ENCODE measurements around the gene GMPR2. TPM values are rescaled to one million over a fixed set of nuclear protein-coding genes. Genes with fewer than 3 reads are reported as not detected.

The GMPR2 gene
- 58.0 and 71.9 TPM in 2 replicates for total RNA-seq

DNA sequence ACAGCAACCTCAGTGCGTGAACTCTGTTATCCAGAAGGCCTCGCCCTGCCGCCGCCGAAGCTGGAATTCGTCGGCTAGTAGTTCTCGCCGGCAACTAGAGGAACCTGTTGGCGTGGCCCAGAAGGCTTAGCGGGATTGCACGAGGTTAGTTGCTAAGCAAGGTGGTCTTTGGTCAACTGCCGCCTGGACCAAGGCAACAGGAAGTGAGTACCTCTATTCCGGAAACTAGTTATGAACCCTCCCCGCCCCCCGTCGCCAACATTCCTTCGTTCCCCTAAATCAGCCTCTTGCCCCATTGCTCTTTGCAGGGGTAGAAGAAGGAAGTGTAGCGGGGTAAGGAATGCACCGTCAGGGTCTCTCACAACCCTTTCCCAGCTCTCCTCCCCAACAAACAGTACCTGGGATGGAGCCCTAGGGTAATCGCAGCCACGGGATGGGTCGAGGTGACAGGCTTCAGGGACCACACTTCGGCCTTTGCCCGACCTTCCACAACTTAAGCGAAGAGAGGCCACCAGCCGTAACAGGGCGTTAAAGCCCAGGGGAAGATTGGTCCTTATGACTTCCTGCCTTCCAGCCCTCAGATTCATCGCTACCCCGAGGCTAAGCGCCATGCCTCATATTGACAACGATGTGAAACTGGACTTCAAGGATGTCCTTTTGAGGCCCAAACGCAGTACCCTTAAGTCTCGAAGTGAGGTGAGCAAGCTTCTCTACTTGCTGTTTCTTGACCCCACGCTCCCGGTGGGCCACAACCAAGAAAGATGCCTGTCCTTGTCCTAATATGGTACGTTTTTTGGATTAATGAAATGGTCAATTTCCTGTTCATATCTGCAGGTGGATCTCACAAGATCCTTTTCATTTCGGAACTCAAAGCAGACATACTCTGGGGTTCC is at the start of gene GMPR2:
Gene GMPR2, plus strand, starts transcription at position 285 of the 893 bp plus-strand sequence. Its CDS starts 325 bp downstream, at position 610.
- intact Hi-C loops (cut with micrococcal nuclease): loop anchor here (1.0 kb wide), 12 partner anchors 9 to 209 kb away; partner anchors contain the start of genes DCAF11, DHRS1, EMC9 and IPO4

DNA sequence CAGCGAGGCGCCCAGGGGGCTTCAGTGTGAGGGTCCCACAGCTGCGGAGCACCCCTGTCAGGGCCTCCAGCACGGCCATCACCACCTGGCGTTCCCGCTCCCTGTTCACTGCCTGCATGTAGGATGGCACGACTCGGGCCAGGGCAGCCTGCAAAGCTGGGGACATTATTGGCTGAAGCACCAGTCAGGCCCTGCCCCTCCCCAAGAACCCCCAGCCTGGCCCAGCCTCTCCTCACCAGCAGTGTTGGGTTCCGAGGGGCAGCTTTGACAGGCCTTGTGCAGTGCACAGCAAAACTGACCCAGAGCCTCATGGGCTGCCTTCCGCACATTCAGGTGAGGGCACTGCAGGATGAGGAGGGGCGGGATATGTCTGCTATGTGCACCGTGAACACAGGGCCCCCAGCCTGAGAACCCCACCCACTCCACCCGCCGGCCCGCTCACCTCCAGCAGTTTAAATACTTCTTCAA is 49.7 kb upstream of the GMPR2 start:
- intact Hi-C loops (cut with micrococcal nuclease): no loop called here

DNA sequence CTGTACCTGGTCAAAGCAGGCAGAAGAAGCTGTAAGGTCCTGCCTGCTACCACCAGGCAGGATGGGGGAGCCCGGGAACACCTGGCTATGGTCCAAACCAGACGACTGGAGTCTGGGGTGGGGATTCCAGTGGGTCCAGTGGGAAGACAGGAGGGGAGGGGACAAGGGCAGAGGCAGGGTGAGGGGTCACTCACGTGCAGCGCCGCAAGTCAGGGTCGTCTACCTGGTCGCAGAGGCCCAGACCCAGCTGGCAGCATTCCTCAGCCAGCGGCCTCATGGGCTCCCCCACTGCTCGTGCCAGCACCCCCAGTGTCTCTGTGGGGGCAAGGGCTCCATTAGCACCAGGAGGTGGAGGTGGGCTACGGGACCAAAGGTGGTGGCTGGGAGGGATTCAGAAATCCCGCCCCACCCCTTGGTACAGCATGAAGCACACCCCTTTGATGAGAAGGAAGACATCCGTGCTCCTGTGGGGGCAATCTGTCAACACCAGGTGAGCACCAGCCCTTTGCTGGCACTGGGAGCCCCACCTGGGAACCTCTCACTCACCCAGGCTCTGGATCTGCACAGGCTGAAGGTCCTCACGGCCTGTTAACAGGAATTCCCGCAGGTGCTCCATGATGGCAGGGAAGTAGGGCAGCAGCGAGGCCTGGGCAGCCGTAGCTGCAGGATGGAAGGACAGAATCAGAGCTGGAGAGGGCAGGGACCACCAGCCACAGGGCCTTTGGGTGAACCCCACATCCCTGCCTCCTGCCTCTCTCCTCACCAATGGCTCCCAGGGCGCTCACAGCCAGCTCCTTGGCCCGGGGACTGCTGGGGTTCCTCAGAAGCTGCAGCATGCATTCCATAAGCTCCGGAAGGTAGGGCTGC is 48.4 kb upstream of the GMPR2 start:
- intact Hi-C loops (cut with micrococcal nuclease): no loop called here

DNA sequence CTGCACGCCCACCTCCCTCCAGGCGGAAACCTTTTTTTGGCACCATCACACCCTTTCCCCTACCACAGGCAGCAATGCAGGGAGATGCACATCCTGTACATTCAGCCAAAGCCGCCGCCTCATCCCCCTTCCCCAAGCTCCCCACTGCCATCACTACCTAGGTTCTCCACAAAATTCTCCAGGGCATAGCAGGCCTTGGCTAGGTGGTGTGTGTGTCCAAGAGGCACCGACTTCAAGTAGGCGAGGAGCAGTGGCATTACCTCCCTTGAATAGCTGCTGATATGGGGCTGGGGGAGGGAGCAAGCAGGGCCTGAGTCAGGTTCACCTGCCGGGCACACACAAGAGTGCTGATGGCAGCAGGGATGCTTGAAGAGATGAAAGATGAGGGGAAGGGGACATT is 47.7 kb upstream of the GMPR2 start:
- intact Hi-C loops (cut with micrococcal nuclease): no loop called here

DNA sequence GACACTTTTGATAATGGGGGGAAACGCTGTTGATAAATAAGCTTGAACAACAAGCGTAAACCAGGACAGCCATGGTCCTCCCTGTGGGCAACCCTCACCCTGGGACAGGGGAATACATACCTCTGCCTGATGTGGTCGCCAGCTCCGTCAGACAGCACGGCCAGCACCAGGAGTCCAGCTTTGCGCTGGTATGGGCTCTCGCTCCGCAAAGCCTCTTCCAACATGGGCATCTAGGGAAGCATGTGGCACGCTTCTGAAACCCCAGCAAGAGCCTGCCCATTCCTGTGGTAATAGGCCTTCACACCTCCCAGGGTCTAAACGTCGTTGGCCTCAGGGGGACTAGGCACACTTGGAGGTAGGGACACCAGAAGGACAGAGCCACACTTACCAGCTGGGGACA is 47.0 kb upstream of the GMPR2 start:
- intact Hi-C loops (cut with micrococcal nuclease): no loop called here

DNA sequence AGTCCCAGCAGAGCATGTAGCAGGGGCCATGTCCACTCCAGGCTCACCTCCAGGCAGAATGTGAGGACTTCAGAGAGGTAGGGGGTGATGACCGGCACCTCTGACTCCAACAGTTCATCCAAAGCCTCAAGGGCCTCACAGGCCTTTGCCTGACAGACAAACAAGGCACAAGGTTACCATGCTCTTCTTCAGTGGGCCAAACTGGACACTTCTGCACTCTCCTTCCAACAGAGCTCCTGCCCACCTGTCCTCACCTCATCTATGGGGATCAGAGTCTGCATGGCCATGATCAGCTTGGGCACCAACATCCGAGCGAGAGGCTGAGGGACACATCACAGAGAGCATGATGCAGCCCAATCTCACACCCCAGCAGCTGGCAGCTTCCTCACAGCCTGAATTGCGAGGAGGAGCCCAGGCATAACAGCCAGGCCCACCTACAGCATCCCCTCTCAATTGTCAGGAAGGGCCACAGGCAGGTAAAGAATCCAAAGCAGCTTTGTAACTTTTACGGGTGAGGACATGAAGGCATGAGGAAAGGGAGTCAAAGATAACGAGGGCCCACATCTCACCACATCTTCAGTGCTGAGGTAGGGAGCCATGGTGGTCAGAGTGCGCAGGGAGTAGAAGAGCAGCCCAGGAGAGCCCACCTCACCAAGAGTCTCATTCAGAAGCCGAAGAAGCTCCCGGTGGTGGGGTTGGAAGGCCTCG is 45.7 kb upstream of the GMPR2 start:
- intact Hi-C loops (cut with micrococcal nuclease): no loop called here

DNA sequence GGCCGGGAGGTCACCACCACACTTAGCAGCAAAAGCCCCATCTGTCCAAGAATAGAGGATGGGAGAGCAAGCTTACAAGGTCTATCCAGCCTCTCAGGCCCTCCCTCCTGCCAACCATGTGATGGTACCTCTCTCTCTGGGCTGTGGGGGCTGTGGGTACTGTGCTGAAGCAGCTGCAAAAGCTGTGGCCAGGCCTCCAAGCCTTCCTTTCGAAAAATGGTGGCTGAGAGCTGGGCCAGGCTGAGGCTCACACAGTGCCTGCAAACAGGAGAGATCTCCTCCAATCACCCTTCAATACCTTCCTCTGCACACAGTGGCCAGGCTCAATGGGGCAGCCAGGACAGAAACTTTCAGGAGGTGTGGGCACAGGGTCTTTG is 45.2 kb upstream of the GMPR2 start:
- intact Hi-C loops (cut with micrococcal nuclease): no loop called here

DNA sequence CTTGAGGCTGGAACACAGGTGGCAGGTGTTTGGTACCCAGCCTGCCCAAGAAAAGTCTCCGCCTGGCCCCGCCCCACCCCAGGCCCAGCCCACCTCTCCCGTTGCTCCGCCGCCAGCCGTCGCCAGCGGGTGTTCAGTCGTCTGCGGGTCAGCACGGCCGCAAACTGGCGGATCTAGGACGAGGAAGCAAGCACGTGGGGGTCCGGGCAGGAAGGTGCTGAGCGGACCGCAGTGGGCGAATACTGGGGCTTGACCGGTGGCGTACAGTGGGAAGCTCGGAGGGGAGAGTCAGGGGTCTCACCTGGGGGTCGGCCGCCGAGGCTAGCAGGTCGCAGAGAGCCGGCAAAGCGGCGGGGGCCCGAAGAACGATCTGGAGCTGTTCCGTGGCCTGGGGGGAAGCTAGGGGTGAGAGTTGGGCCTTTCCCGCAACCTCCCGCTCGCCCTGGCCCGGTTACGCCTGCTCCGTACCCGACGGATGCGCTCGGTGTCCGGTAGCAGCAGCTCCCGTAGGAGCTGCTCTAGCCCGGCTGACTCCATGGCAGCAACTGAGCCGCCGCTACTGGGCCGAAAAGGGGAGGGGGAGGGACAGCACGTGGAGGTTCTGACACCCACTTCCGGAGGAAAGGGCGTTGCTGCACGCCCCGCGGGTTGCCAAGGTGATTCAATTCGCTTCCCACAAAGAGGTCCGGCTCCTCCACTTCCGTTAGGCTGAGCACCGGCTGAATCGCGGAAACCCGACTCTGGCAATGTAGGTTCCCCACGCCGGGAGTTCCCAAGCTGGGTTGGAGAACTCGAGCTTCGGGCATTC is 44.3 kb upstream of the GMPR2 start, which contains the start of gene IPO4:
Gene IPO4, minus strand, starts transcription at position 566 of the 808 bp plus-strand sequence. Its CDS starts 29 bp downstream, at position 537.
- intact Hi-C loops (cut with micrococcal nuclease): loop anchor here (1.0 kb wide), 10 partner anchors 25 to 254 kb away; partner anchors contain the start of genes CHMP4A, DCAF11, DHRS1 and GMPR2

DNA sequence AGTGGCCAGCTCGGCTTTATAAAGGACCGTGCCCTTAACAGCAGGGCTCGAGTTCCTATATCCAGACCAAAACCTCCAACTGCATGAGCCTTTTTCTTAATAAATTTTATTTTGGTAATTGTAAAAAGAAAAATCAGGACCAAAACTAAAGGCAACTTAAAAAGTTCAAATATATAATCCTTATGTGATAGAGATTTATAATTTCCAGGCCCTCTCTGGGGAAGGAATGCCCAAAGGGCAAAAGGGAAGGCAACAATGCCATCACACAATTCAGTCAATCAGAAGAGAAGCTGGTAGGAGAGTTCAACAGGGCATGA is 43.7 kb upstream of the GMPR2 start:
- intact Hi-C loops (cut with micrococcal nuclease): no loop called here

DNA sequence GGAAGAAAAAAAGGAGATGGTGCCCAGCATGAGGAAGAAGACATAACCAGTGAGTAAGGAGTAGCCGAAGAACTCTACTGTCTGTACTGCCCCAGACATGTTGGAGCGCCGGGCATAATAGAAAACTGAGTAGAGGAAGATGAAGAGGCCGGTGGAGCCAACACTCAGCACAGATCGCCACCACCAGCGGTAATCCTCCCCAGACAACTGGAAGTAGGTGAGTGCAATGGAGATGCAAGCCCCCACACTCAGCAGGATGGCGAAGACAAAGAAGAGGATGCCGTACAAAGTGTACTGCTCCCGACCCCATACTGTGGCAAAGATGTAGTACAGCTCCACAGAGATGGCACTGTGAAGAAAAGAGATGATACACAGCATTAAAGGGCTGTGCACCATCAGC is 43.3 kb upstream of the GMPR2 start:
- intact Hi-C loops (cut with micrococcal nuclease): no loop called here

DNA sequence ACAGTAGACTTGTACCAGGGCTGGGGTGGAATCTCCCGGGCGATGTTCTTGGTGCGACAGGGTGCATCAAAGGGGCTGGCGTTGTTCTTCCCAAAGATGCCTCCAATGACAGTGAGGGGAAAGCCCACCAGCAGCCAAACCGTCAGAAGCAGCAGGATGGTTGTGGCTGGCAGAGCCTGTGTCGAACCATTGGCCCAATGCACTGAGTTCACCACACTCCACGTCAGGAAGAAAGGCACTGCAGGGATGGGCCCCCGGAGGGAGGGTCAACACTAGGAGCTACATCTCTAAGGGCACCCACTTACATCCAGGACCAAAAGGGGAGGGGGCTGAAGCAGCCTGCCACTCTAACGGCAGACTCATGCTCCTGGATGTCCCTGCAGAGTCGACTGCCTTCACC is 42.3 kb upstream of the GMPR2 start:
- intact Hi-C loops (cut with micrococcal nuclease): no loop called here

DNA sequence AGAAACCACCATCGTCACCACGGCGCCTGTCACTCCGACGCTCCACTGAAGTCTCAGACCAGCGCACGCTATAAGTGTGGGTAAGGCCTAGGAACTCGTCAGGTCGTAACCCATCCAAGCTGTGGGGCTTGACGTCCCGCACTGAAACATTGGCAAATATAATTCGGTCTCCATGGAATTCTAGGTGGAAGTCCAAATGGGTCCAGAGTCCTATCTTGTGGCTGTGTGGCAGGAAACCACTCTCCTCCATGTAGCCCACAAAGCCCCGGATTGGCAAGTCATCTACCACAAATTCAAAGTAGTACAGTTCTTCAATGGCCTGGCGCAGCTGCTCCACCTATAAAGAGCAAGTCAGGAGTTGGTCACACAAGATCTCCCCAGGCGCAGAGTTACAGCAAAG is 39.8 kb upstream of the GMPR2 start:
- intact Hi-C loops (cut with micrococcal nuclease): no loop called here

DNA sequence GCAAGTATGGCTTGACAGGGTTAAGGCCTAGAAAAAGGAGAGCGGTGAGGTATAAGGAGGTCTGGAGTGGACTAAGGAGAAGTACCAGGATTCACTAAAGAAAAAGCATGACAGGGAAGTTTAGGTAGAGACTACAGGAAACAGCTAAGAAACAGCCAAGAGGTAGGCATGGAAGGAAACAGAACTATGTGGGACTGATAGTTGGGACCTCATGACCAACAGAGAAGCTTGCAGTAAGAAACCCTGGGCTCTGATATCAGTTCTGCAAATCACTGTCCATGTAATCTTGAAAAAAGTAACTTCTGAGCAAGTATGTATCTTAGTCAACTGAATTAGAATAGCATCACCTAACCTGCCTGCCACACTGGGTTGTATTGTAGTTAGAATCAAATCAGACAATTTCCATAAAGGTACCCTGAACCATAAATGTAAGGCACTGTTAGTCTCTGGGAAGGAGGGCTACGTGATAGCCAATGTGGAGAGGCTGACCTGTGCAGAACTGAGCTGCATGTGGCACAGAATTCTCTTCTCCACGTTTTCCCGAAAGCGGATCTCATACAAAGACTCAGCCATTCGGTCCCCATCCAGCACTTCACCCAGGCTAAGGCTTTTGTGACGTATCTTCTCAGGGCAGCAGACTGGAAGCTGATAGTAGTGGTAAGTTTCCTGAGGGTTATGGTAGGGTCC is 38.4 kb upstream of the GMPR2 start:
- intact Hi-C loops (cut with micrococcal nuclease): loop anchor here (1.0 kb wide), 1 partner anchor 77 kb away; the partner anchor contains the start of gene RABGGTA

DNA sequence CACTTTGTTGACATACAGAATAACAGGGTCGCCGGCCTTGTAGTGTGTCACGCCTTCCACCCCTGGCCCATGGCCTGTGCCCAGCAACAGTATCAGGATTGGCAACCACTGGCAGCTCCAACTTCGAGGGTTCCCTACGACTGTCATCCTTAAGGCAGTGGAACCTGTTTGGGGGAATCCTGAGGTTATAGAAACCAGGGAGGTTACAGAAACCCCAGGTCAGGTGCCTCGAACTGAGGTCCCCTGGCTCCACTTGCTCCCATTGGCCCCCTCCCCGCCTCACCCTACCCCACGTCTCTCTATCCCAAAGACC is 37.9 kb upstream of the GMPR2 start:
- intact Hi-C loops (cut with micrococcal nuclease): loop anchor here (1.0 to 5.0 kb wide), 11 partner anchors 18 to 643 kb away; partner anchors contain the start of genes CHMP4A, DCAF11, DHRS1 and EMC9

DNA sequence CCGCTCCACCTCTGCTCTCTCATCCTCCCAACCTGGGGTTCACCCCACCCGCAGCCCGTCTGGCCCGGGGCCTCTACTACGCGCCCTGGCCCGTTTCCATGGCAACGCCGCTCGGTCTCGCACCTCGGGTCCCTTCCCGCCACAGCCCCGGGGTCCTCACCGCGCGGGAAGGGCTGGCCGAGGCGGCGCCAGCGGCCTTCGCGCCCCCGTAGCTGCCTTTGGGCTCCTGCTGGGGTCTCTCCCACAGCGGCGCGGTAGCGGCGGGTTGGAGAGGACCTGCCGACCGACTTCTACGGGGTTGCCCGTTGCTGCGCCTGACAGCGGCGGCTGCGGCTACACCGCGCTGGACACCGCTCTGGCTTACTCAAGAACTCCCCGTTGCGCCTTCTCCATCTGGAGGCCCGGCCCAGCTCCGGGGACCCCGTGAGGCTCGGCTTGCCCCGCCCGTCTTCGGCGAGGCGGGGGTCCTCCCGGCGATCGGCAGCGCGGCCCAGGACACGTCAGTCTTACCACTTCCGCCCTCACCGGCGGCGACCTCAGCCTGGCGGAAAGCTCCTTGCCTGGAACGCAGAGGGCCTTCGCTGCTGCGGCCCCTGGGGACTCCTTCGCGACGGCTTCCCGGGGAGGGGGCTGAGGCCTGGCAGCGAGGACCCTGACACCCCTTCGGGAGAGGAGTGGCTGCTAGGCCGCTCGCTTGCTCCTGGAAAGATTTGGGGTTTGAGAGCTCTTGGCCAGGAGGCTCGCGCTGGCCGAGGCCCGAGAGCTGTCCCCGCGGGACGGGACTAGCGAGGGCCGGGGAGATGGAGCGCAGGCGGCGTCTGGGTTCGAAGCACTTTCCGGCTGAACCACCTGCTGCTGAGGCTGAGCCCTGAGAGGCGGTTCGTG is 37.3 kb upstream of the GMPR2 start, which contains the start of gene TM9SF1:
Gene TM9SF1, minus strand, starts transcription at position 256 of the 885 bp plus-strand sequence. CDS start 422 bp downstream, outside the sequence.
- intact Hi-C loops (cut with micrococcal nuclease): loop anchor here (1.0 to 5.0 kb wide), 10 partner anchors 18 to 643 kb away; partner anchors contain the start of genes CHMP4A, DCAF11, DHRS1 and EMC9

DNA sequence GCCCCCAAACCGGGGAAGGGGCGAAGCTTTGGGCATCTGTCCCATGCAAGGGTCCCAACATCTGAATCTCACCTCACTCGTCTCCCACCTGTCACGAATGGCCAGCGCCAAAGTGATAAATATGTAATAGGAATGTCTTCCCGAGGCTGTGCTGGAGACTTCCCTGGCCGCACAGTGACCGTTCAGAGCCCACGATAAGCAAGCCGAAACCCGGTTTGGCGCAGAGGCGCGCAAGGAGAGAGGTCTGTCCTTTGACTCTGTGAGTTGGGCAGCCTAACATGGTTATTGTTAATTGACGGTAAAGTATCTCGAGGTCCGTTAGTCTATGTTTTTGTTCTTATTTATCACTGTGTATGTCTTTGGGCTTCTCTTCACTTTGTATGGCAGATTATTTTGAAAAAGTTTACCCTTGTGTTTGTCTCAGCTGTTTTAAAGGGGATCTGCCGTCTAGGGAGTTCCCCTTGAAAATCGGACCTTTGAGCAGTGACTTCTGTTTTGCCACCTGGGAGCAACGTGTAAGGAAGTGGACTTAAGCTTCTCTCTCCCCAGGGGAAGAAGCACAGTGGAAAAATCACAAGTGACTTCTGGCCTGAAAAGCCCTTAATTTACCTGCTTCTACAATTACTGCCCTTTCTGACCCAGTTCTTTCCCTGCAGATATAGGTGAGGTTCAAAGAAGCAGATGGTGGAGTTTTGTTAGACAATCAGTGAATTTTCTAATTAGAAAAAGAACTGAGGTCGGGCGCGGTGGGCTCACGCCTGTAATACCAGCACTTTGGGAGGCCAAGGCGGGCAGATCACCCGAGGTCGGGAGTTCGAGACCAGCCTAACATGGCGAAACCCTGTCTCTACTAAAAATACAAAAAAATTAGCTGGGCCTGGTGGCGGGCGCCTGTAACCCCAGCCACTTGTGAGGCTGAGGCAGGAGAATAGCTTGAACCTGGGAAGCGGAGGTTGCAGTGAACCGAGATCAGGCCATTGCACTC is 36.4 kb upstream of the GMPR2 start:
- intact Hi-C loops (cut with micrococcal nuclease): loop anchor here (5.0 kb wide), 1 partner anchor 644 kb away; the partner anchor contains the start of gene ZFHX2

DNA sequence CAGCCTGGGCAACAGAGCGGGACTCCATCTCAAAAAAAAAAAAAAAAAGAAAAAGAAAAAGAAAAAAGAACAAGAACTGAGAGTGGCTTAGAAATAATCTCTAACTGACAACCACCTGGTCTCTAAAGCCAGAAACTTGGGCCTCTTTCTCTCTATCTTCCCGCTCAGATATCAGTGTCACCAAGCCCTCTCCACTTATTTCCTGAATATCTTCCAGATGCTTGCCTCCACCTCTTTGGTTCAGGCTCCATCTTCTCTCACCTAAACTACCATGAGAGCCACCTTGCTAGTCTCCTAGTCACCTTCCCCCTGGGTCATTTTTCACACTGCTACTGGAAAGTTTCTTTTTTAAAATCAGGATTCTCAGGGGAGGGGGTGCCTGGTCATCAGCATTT is 35.7 kb upstream of the GMPR2 start:
- intact Hi-C loops (cut with micrococcal nuclease): loop anchor here (5.0 kb wide), 1 partner anchor 645 kb away; the partner anchor contains the start of gene ZFHX2

Measured in T-helper 1 cell treated with Interleukin-12 subunit alpha and Interleukin-12 subunit beta and Interleukin-4 antibody, amounts not matched to agents 30 ng/mL and 1 ng/mL, for 36 hours (primary cell).